Measurements from ENCODE around the gene MAGI1.

MAGI1 gene

GRCh38 chr3:65952842-65953241 lies 85.9 kb downstream of the MAGI1 start:
- ChIA-PET POLR2A (no interaction called here), CTCF (no interaction called here)
- no peak for DNase-seq (ENCODE audit: extremely low spot score)
- no peak for TF ChIP-seq BHLHE40 (IDR thresholded peaks at IDR 0.05; ENCODE audit: borderline replicate concordance)
- no peak for TF ChIP-seq SP1 (IDR thresholded peaks at IDR 0.05)
- no peak for TF ChIP-seq TARDBP (IDR thresholded peaks at IDR 0.05)
- TF ChIP-seq FOXM1 (IDR thresholded peaks at IDR 0.05; ENCODE audit: borderline replicate concordance) = no peak
- no peak for TF ChIP-seq ARNT (IDR thresholded peaks at IDR 0.05)
- TF ChIP-seq SUZ12 (IDR thresholded peaks at IDR 0.05) = no peak
- no peak for TF ChIP-seq FOXA1 (IDR thresholded peaks at IDR 0.05)

GRCh38 chr3:65951836-65952505 lies 86.7 kb downstream of the MAGI1 start:
- TF ChIP-seq ELF4 (IDR thresholded peaks at IDR 0.05) (no peak), FOXA1 (IDR thresholded peaks at IDR 0.05) (no peak), L3MBTL2 (conservative IDR thresholded peaks at IDR 0.05) (no peak), ZNF384 (IDR thresholded peaks at IDR 0.05) (no peak), SUZ12 (IDR thresholded peaks at IDR 0.05) (no peak), FOXK2 (IDR thresholded peaks at IDR 0.05) (no peak), LEF1 (IDR thresholded peaks at IDR 0.05; ENCODE audit: borderline replicate concordance) (no peak), ARNT (IDR thresholded peaks at IDR 0.05) (no peak), FOXM1 (IDR thresholded peaks at IDR 0.05; ENCODE audit: borderline replicate concordance) (no peak), TARDBP (IDR thresholded peaks at IDR 0.05) (no peak), CTBP1 (IDR thresholded peaks at IDR 0.05; ENCODE audit: borderline replicate concordance) (no peak), HDGF (IDR thresholded peaks at IDR 0.05; ENCODE audit: borderline replicate concordance) (no peak), BHLHE40 (IDR thresholded peaks at IDR 0.05; ENCODE audit: borderline replicate concordance) (no peak), NFRKB (IDR thresholded peaks at IDR 0.05) (no peak), SP1 (IDR thresholded peaks at IDR 0.05) (no peak)
- TF ChIP-seq, protein P1, sequence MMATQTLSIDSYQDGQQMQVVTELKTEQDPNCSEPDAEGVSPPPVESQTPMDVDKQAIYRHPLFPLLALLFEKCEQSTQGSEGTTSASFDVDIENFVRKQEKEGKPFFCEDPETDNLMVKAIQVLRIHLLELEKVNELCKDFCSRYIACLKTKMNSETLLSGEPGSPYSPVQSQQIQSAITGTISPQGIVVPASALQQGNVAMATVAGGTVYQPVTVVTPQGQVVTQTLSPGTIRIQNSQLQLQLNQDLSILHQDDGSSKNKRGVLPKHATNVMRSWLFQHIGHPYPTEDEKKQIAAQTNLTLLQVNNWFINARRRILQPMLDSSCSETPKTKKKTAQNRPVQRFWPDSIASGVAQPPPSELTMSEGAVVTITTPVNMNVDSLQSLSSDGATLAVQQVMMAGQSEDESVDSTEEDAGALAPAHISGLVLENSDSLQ (IDR thresholded peaks at IDR 0.05) = no peak
- CTCF ChIA-PET = no interaction called here
- POLR2A ChIA-PET = no interaction called here
- no peak for DNase-seq (ENCODE audit: extremely low spot score)

GRCh38 chr3:65950340-65951326 lies 88.1 kb downstream of the MAGI1 start:
- TF ChIP-seq SP1 (IDR thresholded peaks at IDR 0.05) (no peak), FOXM1 (IDR thresholded peaks at IDR 0.05; ENCODE audit: borderline replicate concordance) (no peak), ZNF384 (IDR thresholded peaks at IDR 0.05) (no peak), BHLHE40 (IDR thresholded peaks at IDR 0.05; ENCODE audit: borderline replicate concordance) (no peak), FOXA1 (IDR thresholded peaks at IDR 0.05) (no peak), HDGF (IDR thresholded peaks at IDR 0.05; ENCODE audit: borderline replicate concordance) (no peak), NFRKB (IDR thresholded peaks at IDR 0.05) (no peak), LEF1 (IDR thresholded peaks at IDR 0.05; ENCODE audit: borderline replicate concordance) (no peak), ELF4 (IDR thresholded peaks at IDR 0.05) (no peak), TARDBP (IDR thresholded peaks at IDR 0.05) (no peak), ARNT (IDR thresholded peaks at IDR 0.05) (no peak), CTBP1 (IDR thresholded peaks at IDR 0.05; ENCODE audit: borderline replicate concordance) (no peak)
- TF ChIP-seq, protein P1 (IDR thresholded peaks at IDR 0.05) = no peak
- POLR2A ChIA-PET = no interaction called here

GRCh38 chr3:65948841-65949573 lies 89.7 kb downstream of the MAGI1 start:
- POLR2A ChIA-PET = no interaction called here
- CTCF ChIA-PET = interaction anchor here (0.6 kb wide), 1 partner anchor 1345 kb away, joined by 3 read pairs; no protein-coding TSS in a partner anchor
- DNase-seq (ENCODE audit: extremely low spot score) = no peak
- no peak for TF ChIP-seq HDGF (IDR thresholded peaks at IDR 0.05; ENCODE audit: borderline replicate concordance)
- TF ChIP-seq FOXM1 (IDR thresholded peaks at IDR 0.05; ENCODE audit: borderline replicate concordance) = no peak
- TF ChIP-seq ELF4 (IDR thresholded peaks at IDR 0.05) = no peak
- TF ChIP-seq FOXK2 (IDR thresholded peaks at IDR 0.05) = no peak
- no peak for TF ChIP-seq SP1 (IDR thresholded peaks at IDR 0.05)

More at GRCh38 chr3:65950340-65951326, 88.1 kb downstream of the MAGI1 start:
- no peak for DNase-seq (ENCODE audit: extremely low spot score)
- CTCF ChIA-PET = no interaction called here

GRCh38 chr3:65946438-65946837 lies 92.3 kb downstream of the MAGI1 start:
- TF ChIP-seq SP1 (IDR thresholded peaks at IDR 0.05) (no peak), ELF4 (IDR thresholded peaks at IDR 0.05) (no peak), HDGF (IDR thresholded peaks at IDR 0.05; ENCODE audit: borderline replicate concordance) (no peak), FOXK2 (IDR thresholded peaks at IDR 0.05) (no peak), ZNF384 (IDR thresholded peaks at IDR 0.05) (no peak), BHLHE40 (IDR thresholded peaks at IDR 0.05; ENCODE audit: borderline replicate concordance) (no peak), ARNT (IDR thresholded peaks at IDR 0.05) (no peak), LEF1 (IDR thresholded peaks at IDR 0.05; ENCODE audit: borderline replicate concordance) (no peak), SUZ12 (IDR thresholded peaks at IDR 0.05) (no peak)
- TF ChIP-seq, protein P1 (IDR thresholded peaks at IDR 0.05) = no peak
- ChIA-PET CTCF (no interaction called here), POLR2A (no interaction called here)
- DNase-seq (ENCODE audit: extremely low spot score) = no peak

All from HEK293T (cell line).